Muscle of arm (tissue), 12 donors: ENCODE measurements around the gene WDR1. TPM values are rescaled to one million over a fixed set of nuclear protein-coding genes. Genes with fewer than 3 reads are reported as not detected.

ENCODE experiments used
- DNase-seq: peaks from one replicate; pipeline ENCODE4 v3.0.0-alpha.2; 2013
- polyA plus RNA-seq, 12 donors: library from polyadenylated mRNA; unstranded; fragments of 120-200 nt; gene quantifications; one replicate each; pipeline ENCODE4 v1.2.1, GENCODE V29; 2013; ENCODE audit not compliant: insufficient read length in 12 of 12

The WDR1 gene
- polyA plus RNA-seq, 12 donors, result 141 to 195 (median 165) TPM; not detected in 1

- no peak for DNase-seq
Measured at GRCh38 chr4:10102474-10103332, 13.9 kb downstream of the WDR1 start.

- DNase-seq, result no peak
Measured at GRCh38 chr4:10101671-10102473, 14.7 kb downstream of the WDR1 start.

DNA sequence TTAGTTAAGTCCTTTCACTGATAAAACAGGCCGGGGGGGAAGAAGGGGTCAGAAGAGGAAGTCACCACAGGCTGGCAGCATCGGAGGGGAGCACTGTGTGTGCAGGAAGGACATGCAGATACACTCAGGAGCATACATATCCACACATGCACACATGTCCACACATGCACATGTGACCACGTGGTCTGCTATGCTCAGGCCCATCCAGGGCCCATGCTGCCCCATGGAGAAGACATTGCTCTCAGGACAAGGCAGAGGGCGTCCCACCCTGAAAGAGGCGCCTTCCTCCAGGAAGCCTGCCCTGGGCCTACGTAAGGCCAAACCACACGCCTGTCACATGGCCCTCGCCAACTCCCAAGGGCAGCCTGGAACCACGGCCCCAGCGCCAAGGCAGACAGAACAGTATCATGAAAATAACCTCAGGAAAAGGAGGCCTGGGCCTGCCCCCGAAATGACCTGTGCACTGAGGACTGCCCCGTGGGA lies 15.8 kb downstream of the WDR1 start:
- no peak for DNase-seq

DNA sequence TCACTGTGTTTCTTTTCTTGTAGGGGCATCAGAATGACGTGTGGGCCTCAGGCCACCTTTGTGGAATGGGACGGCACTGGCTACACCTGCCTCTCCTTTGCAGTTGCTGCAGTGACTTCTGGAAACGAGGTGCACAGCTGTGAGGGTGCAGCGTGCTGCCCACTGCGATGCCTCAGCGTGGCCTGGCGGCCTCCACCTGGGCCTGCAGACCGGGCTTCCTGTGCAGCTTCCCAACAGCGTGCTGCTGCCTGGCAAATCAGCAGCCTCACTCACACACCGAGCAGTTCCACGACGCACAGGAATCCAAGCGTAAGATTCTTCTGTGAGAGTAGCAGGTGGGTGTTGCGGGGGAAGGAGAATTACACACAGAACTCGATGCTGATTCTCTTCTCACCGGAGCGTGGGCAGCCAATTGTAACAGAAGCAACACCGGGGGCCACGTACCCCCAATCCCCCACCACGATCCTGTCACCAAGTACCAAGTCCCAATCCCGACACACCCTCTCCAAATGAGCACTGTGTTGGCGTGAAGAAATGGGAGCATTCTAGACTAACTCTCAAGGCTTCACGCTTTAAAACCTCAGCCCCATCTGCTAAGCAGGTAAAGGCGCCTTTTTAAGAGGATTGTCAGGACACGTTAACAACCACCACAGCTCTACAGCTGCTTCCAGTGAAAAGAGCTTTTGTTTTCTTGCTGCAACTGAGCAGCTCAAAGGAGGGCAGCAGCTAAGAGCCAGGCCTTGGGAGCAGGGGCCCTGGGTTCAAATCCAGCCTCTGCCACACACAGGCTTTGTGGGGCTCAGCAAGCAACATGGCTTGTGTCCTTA lies 16.9 kb downstream of the WDR1 start:
- DNase-seq, result no peak

DNA sequence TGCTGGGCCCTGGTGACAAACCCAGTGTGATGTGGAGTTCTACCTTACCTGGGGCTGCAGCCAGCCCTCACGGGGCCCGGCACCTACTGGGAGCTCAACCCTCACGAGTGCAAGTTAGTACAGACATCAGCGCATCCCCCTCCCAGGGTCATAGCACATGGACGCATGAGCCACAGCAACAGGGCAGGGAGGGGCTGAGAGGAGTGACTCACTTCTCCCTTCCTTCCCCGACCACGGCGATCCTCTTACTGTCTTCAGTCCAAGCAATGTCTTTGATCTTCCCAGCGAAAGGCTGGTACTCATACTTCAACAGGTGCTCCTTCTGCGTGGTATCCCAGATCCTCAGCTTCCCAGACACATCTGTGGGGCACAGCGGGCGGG lies 17.8 kb downstream of the WDR1 start:
- DNase-seq, result no peak

- DNase-seq, result no peak
Measured at GRCh38 chr4:10097906-10098779, 18.5 kb downstream of the WDR1 start.

- DNase-seq, result no peak
Measured at GRCh38 chr4:10096978-10097335, 19.6 kb downstream of the WDR1 start.

DNA sequence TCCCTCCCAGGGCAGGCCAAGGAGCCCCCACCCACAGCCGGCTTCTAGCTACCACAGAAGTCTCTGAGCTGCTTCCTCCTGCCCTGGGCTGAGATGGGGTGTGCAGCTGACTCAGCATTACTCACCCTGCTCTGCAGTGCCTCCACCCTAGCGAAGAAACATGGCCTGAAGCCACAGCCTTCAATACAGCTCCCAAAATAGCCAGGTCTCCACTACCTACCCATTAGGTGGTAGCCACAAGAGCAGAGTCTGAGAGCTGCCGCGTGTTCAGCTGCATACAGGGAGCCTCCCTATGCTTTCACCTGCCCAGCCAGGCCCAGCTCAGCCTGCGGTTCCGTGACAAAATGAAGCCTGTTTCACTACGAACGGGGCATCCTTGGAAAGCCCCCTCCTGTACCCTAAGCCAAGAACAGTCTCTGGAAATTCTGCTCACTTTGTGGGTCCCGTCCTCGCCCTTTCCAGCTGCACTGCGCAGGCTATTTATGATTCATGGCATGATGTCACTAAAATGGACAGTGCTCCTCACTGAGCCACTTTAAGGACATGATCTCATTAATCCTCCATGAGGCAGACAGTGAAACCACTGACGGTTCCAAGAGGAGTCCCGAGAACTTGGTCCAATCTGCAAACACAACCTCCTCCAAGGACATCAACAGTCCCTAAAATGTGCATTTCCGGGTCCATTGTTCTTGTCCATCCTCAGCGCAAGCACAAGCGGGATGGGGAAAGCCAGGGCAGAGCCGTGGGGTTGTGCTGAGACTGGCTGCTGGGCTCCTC lies 20.2 kb downstream of the WDR1 start:
- DNase-seq, result peak; percentile 53

GRCh38 chr4:10095296-10095991 lies 21.2 kb downstream of the WDR1 start:
- no peak for DNase-seq

DNA sequence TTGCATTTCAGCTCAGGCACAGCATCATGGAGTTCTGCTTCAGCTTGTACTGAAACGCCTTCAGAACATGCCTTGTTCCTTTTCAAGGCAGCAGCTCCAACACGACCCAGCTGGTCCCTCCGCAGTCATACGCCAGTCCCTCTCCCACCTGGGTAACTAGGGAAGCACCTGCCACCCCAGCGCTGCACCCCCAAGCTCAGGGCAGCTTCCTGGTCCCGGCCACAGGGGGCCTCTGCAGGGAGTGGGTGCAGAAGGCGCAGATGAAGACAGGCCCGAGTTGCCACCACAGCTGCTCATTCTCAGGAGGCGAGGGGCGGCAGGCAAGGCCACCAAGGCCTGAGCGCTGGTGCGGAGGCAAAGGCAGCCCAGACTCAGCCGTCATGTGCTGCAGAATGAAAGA lies 21.8 kb downstream of the WDR1 start:
- DNase-seq, result no peak

DNA sequence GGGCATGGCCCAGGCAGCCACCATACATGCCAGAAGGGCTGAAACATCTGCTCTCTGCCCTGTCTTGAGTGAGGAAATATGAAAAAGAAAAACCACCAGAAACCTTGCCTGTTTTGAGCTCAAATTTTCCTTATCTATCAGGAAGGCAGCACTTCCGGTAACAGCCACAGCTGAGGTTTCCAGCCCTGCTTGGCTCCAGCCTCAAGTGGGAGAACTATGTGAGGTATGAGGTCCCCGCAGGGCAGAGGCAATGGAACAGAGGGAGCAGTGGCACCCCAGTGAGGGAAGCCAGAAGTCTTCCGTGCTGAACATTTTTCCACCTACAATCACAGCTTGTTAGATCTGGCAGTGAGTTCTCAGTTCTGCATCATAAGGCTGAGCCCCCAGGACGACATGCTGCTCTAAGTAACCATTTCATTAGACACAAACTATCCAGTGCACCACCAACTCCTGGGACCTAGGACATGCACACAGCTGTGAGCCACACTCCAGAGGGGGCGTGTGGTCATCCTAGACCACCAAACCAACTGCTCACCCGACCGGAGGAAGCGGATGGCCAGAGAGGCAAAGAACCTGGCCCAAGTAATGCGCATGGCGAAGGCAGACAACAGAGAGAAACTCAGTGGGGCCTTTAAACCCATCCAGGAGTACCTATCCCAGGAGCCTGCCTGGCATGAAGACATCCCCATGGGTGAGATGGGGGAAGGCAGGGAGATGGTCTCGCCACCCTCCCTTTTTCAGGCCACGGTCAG lies 22.6 kb downstream of the WDR1 start:
- no peak for DNase-seq

- DNase-seq, result no peak
Measured at GRCh38 chr4:10093271-10093621, 23.4 kb downstream of the WDR1 start.

DNA sequence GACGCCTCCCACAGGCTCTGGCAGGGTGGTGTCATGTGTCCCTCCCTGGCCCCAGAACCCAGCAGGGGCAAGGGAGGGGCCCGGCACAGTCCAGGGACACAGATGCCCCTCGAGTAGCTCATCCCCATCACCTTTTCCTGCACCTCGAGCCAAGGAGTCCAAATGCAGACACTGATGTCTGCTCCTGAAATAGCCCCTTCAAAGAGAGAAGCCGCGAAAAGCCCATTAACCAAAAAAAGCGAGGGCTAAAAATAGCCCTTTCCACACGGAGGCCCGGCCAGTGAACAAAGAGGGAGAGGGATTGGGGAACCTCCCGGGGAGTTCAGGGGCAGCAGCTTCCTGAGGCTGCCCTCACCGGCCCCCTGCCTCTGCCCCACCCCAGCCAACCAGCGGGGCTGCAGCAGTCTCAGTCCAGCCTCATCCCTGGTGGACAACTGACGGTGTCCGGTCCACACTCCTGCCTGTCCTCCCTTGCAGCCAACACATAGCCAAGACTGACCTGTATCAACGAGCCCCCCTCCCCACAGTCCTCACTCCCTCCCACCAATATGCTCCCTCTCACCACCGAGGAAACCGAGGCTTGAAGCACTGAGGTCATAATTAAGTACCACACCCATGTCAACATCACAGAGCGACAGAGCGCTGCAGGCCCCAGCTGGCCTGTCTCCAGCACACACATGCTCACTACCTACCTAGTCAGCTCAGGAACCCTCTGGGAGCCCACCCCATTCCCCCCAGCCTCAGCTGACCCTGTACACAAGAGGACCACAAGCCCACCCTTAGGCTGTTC lies 23.9 kb downstream of the WDR1 start:
- DNase-seq, result no peak

- no peak for DNase-seq
Measured at GRCh38 chr4:10091531-10092181, 24.9 kb downstream of the WDR1 start.

- no peak for DNase-seq
Measured at GRCh38 chr4:10090467-10091250, 25.9 kb downstream of the WDR1 start.

DNA sequence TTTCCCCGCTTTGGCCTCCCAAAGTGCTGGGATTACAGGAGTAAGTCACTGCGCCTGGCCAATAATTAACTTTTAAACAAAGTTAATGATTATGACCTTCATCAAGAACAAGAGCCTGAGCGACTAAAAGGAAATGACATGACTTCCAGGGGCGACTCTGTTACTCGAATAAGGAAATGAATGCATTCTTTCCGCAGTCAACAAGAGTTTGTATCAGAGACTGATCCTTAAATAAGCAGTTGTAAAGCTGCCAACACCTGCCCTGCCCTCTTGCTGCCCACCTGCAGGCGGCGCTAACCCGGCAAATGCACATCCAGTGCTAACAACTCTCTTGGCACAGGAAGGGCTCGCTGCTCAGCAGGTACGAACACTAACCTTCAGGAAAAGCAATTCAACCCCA lies 27.3 kb downstream of the WDR1 start:
- no peak for DNase-seq
